Natural killer cell treated with Interleukin-12 subunit alpha and Interleukin-12 subunit beta and Interleukin-15 and Interleukin-18, amount 100 ng/mL, for 72 hours (primary cell): ENCODE data around the gene FNDC10. TPM values are rescaled to one million over a fixed set of nuclear protein-coding genes. Genes with fewer than 3 reads are reported as not detected.

ENCODE experiments used
- ATAC-seq, 2 donors: fragments of 150-1000 bp; cut with Tn5 transposase in 1 of 2; sonication (Bioruptor Pico), chemical (Tn5 transposase) in 1 of 2; 2 replicates each; pipeline ENCODE4 v1.10.0; 2021
- DNase-seq: peaks from one replicate; pipeline ENCODE4 v3.0.0; 2022; ENCODE audit warnings: low spot score
- H3K27ac Mint-ChIP-seq, 2 donors: 1 replicate in 1 of 2; 2 replicates in 1 of 2; pipeline ENCODE4 v1.8.0; 2022; ENCODE audit warnings: mixed read lengths in 2 of 2, mild to moderate bottlenecking in 1 of 2, moderate library complexity in 1 of 2
- H3K27me3 Mint-ChIP-seq, 2 donors: 1 replicate in 1 of 2; 2 replicates in 1 of 2; pipeline ENCODE4 v1.8.0; 2022; ENCODE audit warnings: mixed read lengths in 2 of 2
- H3K36me3 Mint-ChIP-seq: one replicate; pipeline ENCODE4 v1.8.0; 2022; ENCODE audit warnings: mixed read lengths
- H3K4me1 Mint-ChIP-seq, 2 donors: 1 replicate in 1 of 2; 2 replicates in 1 of 2; pipeline ENCODE4 v1.8.0; 2022; ENCODE audit warnings: low read depth in 2 of 2, mixed read lengths in 2 of 2, mild to moderate bottlenecking in 1 of 2
- H3K4me3 Mint-ChIP-seq: one replicate; pipeline ENCODE4 v1.8.0; 2022; ENCODE audit warnings: mixed read lengths
- H3K9me3 Mint-ChIP-seq: 2 replicates; pipeline ENCODE4 v1.8.0; 2022; ENCODE audit warnings: mixed read lengths
- total RNA-seq, 2 donors: library from RNA; stranded (reverse); gene quantifications; one replicate each; pipeline ENCODE4 v1.2.3, GENCODE V29; 2022

FNDC10 gene
- total RNA-seq, 2 donors from 2014 or later: 0.81 to 2.4 TPM

- Mint-ChIP-seq H3K36me3 (no peaks in the 10 kb centered on the region), H3K4me3 (no peak overlapping the region), H3K27ac (no peak overlapping the region), H3K4me1 (peaks cover 9 to 13% of the 10 kb centered on the region in 2 donors), H3K27me3 (no peaks in the 10 kb centered on the region), H3K9me3 (no peaks in the 10 kb centered on the region)
- no peak for DNase-seq
- ATAC-seq: no peak
Observed at GRCh38 chr1:1624443-1625403, 24.8 kb upstream of the FNDC10 start.

GRCh38 chr1:1623631-1624442 lies 23.9 kb upstream of the FNDC10 start:
- no peaks in the 10 kb centered on the region for H3K36me3 Mint-ChIP-seq
- H3K4me1 Mint-ChIP-seq: peaks cover 6 to 12% of the 10 kb centered on the region in 2 donors
- ATAC-seq (no peak), DNase-seq (no peak)
- H3K27me3 Mint-ChIP-seq: no peaks in the 10 kb centered on the region
- H3K27ac Mint-ChIP-seq: no peak overlapping the region
- H3K4me3 Mint-ChIP-seq: no peak overlapping the region
- H3K9me3 Mint-ChIP-seq: no peaks in the 10 kb centered on the region

DNA sequence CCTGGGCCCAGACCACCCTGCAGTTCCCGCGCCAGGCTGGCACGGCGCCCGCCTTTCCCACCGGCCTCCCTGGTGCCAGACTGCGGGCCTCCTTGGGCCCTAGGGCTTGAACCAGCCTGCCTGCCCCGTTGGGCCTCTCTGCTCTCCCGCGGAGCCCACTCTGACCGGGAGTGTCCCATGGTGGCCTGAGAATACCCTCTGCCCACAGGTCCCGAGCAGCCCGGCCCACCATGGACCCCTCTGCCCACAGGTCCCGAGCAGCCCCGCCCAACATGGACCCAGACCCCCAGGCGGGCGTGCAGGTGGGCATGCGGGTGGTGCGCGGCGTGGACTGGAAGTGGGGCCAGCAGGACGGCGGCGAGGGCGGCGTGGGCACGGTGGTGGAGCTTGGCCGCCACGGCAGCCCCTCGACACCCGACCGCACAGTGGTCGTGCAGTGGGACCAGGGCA lies 23.3 kb upstream of the FNDC10 start:
- Mint-ChIP-seq H3K4me1 (peaks cover 6 to 12% of the 10 kb centered on the region in 2 donors), H3K36me3 (no peaks in the 10 kb centered on the region), H3K4me3 (no peak overlapping the region), H3K27me3 (no peaks in the 10 kb centered on the region), H3K9me3 (no peaks in the 10 kb centered on the region), H3K27ac (no peak overlapping the region)
- no peak for DNase-seq
- ATAC-seq: no peak

GRCh38 chr1:1622788-1623094 lies 22.8 kb upstream of the FNDC10 start:
- Mint-ChIP-seq H3K4me1 (peaks cover 6 to 12% of the 10 kb centered on the region in 2 donors), H3K27ac (peak overlapping the region in 1 of 2 donors; percentile 56), H3K4me3 (no peak overlapping the region), H3K27me3 (no peaks in the 10 kb centered on the region), H3K9me3 (no peaks in the 10 kb centered on the region), H3K36me3 (no peaks in the 10 kb centered on the region)
- ATAC-seq (no peak), DNase-seq (no peak)

DNA sequence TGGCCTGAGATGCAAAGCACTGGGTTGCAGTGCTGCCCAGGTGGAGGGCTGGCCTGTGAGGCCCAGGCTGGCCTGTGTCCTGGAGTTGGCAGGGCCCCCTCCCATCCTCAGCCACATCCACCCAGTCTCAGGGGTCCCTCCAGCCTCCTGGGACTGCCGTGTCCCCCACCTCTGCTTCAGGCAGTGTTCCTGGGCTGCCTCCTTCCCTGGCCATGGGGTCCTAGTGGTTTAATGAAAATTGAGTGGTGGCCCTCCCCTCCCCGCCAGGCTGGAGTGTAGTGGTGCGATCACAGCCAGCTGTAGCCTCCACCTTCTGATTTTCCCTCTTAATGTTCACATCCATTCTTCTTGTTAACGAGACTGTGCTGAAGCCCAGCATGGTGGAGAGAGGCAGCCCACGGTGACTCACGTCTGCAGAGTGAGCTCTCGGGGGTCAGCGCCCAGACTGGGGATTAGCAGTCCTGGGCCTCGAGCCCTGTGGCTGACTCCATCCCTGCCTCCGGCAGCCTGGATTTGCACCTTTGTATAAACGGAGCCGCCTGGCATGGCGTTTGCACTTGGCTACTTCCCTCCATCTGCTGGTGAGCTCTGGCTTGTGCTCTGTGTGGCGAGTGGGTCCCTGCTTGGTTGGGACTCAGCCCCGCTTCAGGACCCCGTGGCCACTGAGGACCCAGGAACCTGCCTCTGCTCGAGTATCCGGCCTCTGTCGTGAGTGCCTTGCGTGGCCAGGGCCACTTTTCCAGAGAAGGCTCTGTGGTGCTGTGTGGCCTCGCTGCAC lies 22.3 kb upstream of the FNDC10 start:
- Mint-ChIP-seq H3K9me3 (no peaks in the 10 kb centered on the region), H3K36me3 (no peaks in the 10 kb centered on the region), H3K4me1 (peaks cover 10 to 17% of the 10 kb centered on the region in 2 donors), H3K4me3 (no peak overlapping the region), H3K27me3 (no peaks in the 10 kb centered on the region), H3K27ac (peak overlapping the region in 1 of 2 donors; percentile 56)
- ATAC-seq (no peak), DNase-seq (no peak)

DNA sequence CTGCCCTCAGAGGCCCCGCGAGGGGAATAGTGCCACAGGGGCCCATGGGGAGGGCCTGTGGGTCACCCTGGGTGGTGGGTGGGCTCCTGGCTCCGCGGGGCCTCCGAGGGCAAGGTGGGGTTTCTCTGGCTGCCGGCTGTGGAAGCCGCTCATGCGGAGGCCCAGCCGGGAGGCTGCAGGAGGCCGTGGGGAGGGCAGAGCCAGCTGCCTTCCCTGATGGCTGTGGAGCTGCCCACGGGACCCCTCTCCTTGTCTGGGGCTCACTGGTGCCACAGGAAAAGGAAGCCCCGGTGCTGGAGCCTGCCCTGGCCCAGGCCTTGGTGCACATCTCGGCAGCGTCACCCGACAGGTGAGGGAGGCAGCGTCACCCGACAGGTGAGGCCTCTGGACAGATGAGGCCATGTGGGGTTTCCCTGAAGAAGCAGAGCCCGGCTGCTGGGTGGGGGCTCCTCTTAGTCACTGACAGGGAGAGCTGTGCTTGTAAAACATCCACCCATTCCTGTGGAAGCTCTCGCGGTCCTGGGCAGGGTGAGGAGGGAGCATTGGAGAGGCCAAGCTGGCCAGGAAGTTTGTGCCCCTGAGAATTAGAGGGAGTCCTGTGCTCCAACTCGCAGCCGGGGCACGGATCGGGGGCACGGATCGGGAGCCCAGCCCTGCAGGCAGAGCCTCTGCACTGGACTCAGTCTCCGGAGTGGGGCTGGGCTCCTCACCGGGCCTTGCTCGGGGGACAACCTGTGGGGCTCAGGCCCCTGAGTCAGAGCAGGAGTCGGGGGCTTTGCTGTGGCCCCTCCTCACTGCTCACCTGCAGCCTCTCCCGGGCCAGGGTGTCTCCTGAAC lies 21.5 kb upstream of the FNDC10 start:
- H3K36me3 Mint-ChIP-seq: no peaks in the 10 kb centered on the region
- H3K4me3 Mint-ChIP-seq: no peak overlapping the region
- DNase-seq (peak; percentile 57), ATAC-seq (no peak)
- H3K27me3 Mint-ChIP-seq: no peaks in the 10 kb centered on the region
- no peaks in the 10 kb centered on the region for H3K9me3 Mint-ChIP-seq
- no peak overlapping the region for H3K27ac Mint-ChIP-seq
- peaks cover 13 to 20% of the 10 kb centered on the region in 2 donors for H3K4me1 Mint-ChIP-seq

DNA sequence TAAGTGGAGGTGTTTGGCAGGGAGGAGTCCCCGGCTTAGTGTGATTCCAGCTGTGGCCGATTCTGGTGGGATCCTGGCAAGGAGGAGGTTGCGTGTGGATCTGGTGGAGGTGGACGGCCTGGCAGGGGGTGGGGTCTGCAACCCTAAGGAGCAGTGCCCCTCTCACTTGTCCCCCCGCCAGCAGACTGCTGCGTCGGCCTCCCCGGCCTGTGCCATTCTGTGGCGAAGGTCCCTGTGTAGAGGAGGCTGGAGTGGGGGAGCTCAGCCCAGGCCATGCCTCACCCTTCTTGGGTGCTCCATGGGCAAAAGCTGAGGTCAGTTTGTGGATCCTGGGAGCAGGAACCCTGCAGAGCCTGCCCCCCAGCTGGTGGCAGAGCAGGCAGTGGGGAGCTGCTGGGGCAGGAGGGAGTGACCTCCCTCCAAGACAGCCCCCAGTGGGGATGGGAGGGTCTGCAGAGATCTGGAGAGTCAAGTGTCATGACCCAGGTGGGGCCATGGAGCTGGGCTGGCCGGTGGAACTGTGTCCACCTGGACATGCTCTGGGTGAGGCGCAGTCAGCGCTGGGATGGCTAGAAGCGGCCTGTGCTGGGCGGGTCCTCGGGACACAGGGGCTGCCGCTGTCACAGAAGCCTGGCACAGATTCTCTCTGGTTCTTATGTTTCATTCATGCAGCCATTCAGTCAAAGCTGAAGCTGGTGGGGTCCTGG lies 20.7 kb upstream of the FNDC10 start:
- H3K27me3 Mint-ChIP-seq: no peaks in the 10 kb centered on the region
- DNase-seq: no peak
- no peaks in the 10 kb centered on the region for H3K36me3 Mint-ChIP-seq
- no peak overlapping the region for H3K27ac Mint-ChIP-seq
- peaks cover 13 to 18% of the 10 kb centered on the region in 2 donors for H3K4me1 Mint-ChIP-seq
- no peak overlapping the region for H3K4me3 Mint-ChIP-seq
- ATAC-seq: no peak
- H3K9me3 Mint-ChIP-seq: no peaks in the 10 kb centered on the region

DNA sequence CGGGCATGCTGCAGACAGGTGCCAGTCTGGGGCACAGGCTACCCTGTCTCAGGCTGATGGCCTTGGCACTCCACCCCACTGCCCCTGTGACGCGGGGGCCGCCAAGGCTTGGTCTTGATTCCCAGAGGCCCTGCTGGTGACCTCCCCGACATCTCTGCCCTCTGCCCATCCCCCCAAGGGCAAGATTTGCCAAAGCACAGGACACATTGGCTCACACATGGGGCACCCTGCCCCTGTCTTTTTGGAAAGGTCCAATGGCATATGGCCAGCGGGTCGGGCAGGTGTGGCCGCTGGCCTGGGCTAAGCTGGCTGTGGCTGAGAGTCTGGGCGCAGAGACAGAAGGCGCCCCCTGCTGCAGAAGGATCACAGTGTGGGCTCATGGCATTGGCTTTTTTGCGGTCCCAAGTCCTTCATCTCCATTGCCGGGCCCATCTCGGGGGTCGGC lies 20.0 kb upstream of the FNDC10 start:
- peaks cover 14 to 18% of the 10 kb centered on the region in 2 donors for H3K4me1 Mint-ChIP-seq
- peak; percentile 57 for DNase-seq

GRCh38 chr1:1618396-1619068 lies 18.6 kb upstream of the FNDC10 start:
- no peaks in the 10 kb centered on the region for H3K27me3 Mint-ChIP-seq
- DNase-seq: no peak
- no peak for ATAC-seq
- no peak overlapping the region for H3K27ac Mint-ChIP-seq
- no peaks in the 10 kb centered on the region for H3K36me3 Mint-ChIP-seq
- H3K4me3 Mint-ChIP-seq: no peak overlapping the region
- H3K4me1 Mint-ChIP-seq: peaks cover 27 to 32% of the 10 kb centered on the region in 2 donors
- no peaks in the 10 kb centered on the region for H3K9me3 Mint-ChIP-seq

More for the DNA sequence above, 20.0 kb upstream of the FNDC10 start:
- H3K36me3 Mint-ChIP-seq: no peaks in the 10 kb centered on the region
- H3K27me3 Mint-ChIP-seq: no peaks in the 10 kb centered on the region
- no peaks in the 10 kb centered on the region for H3K9me3 Mint-ChIP-seq
- H3K27ac Mint-ChIP-seq: no peak overlapping the region
- H3K4me3 Mint-ChIP-seq: no peak overlapping the region
- no peak for ATAC-seq

- H3K36me3 Mint-ChIP-seq: no peaks in the 10 kb centered on the region
- H3K4me3 Mint-ChIP-seq: no peak overlapping the region
- H3K9me3 Mint-ChIP-seq: no peaks in the 10 kb centered on the region
- no peaks in the 10 kb centered on the region for H3K27me3 Mint-ChIP-seq
- H3K27ac Mint-ChIP-seq: no peak overlapping the region
- DNase-seq (peak; percentile 53), ATAC-seq (no peak)
- H3K4me1 Mint-ChIP-seq: peaks cover 30 to 33% of the 10 kb centered on the region in 2 donors
Observed at GRCh38 chr1:1617925-1618324, 18.0 kb upstream of the FNDC10 start.

- Mint-ChIP-seq H3K9me3 (no peaks in the 10 kb centered on the region), H3K27ac (peak overlapping the region; percentile 22 to 69), H3K36me3 (no peaks in the 10 kb centered on the region), H3K27me3 (no peaks in the 10 kb centered on the region), H3K4me1 (peaks cover 26 to 30% of the 10 kb centered on the region in 2 donors), H3K4me3 (peak overlapping the region; percentile 77)
- DNase-seq: no peak
- no peak for ATAC-seq
Observed at GRCh38 chr1:1617516-1617915, 17.6 kb upstream of the FNDC10 start.

DNA sequence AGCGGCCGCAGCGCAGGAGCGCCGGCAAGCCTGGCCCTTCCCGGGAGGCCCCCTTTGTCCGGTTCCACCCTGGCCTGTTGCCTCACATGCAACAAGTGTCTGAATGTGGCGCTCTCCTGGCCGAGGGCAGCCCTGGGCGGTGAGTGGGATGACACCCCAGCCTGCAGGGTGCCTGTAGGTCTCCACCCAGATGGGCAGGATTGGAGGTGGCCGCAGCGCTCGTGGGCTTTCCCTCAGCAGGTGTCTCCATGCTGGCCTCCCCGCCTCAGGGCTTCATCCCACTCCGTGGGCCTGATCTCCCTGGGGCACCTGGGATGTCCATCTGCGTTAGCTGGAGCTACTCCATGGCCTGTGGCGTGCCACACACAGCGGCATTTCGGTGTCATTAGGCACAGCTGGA lies 16.9 kb upstream of the FNDC10 start:
- peak; percentile 54 for DNase-seq
- H3K36me3 Mint-ChIP-seq: no peaks in the 10 kb centered on the region
- peak overlapping the region; percentile 77 for H3K4me3 Mint-ChIP-seq
- no peaks in the 10 kb centered on the region for H3K27me3 Mint-ChIP-seq
- H3K4me1 Mint-ChIP-seq: peaks cover 23 to 24% of the 10 kb centered on the region in 2 donors
- no peak for ATAC-seq
- peak overlapping the region; percentile 22 to 69 for H3K27ac Mint-ChIP-seq
- no peaks in the 10 kb centered on the region for H3K9me3 Mint-ChIP-seq
